Calu3 (cell line): Measurements from ENCODE around the gene FUT6. TPM values are rescaled to one million over a fixed set of nuclear protein-coding genes. Genes with fewer than 3 reads are reported as not detected.
"Not testable (repeated sequence)": the region's sequence is repeated elsewhere in the genome, so short reads cannot be mapped to it uniquely, and the experiment has no call there.

ENCODE experiments used
- Bru-seq: library from RNA; stranded (reverse); fragments of 400-500 nt; gene quantifications from one replicate; lab custom pipeline; 2021; lab: Mats Ljungman, UMichigan
- BruChase-seq, 2 experiments: library from RNA; stranded (reverse); fragments of 400-500 nt; gene quantifications; one replicate each; lab custom pipeline; 2021; lab: Mats Ljungman, UMichigan
- BruUV-seq: library from RNA; stranded (reverse); fragments of 400-500 nt; replicated peaks from 2 replicates; lab custom pipeline; 2021; lab: Mats Ljungman, UMichigan
- CTCF ChIA-PET: fragments of 300-600 bp; sonication (Branson Sonifier 250); formaldehyde crosslinking; loops from one replicate; lab custom pipeline; 2022; ENCODE audit warnings: antibody characterized with exemption; lab: Charles Lee
- DNase-seq: peaks from one replicate; pipeline ENCODE4 v3.0.0; 2022
- H3K27ac Mint-ChIP-seq: one replicate; pipeline ENCODE4 v1.8.0; 2022; ENCODE audit warnings: mixed read lengths; ENCODE audit not compliant: unreplicated experiment
- H3K27me3 Mint-ChIP-seq: one replicate; pipeline ENCODE4 v1.8.0; 2022; ENCODE audit warnings: mixed read lengths; ENCODE audit not compliant: unreplicated experiment
- H3K36me3 Mint-ChIP-seq: one replicate; pipeline ENCODE4 v1.8.0; 2022; ENCODE audit warnings: mild to moderate bottlenecking, moderate library complexity, mixed read lengths; ENCODE audit not compliant: insufficient read depth, unreplicated experiment
- H3K4me1 Mint-ChIP-seq: one replicate; pipeline ENCODE4 v1.8.0; 2022; ENCODE audit warnings: mild to moderate bottlenecking, low read depth, mixed read lengths; ENCODE audit not compliant: unreplicated experiment
- H3K4me3 Mint-ChIP-seq: one replicate; pipeline ENCODE4 v1.8.0; 2022; ENCODE audit warnings: mild to moderate bottlenecking, low read depth, moderate library complexity, mixed read lengths; ENCODE audit not compliant: unreplicated experiment
- H3K9me3 Mint-ChIP-seq: one replicate; pipeline ENCODE4 v1.8.0; 2022; ENCODE audit warnings: low read depth, mixed read lengths; ENCODE audit not compliant: unreplicated experiment
- CTCF ChIP-seq: fragments of 200-600 bp; IDR thresholded peaks from one replicate; pipeline ENCODE4 v1.8.0; 2022; ENCODE audit warnings: antibody characterized with exemption; ENCODE audit not compliant: unreplicated experiment
- intact Hi-C: fragments of 100-400 bp; cut with micrococcal nuclease; formaldehyde crosslinking; loops from one replicate; pipeline ENCODE4 v1.10.0; 2022; ENCODE audit not compliant: unreplicated experiment
- long read RNA-seq: library from polyadenylated mRNA; stranded (forward); transcript quantifications from one replicate; pipeline ENCODE4 v2.0.0, GENCODE V29; 2022
- total RNA-seq: library from RNA; stranded (reverse); gene quantifications from 2 replicates; pipeline ENCODE4 v1.2.3, GENCODE V29; 2022

Gene FUT6
- total RNA-seq (1.8 and 2.8 TPM in 2 replicates), Bru-seq, nascent RNA (percentile 25 among the genes with signal in this experiment), BruChase-seq, experiment 1, labeled RNA remaining after a 6-hour chase (percentile 34 among the genes with signal in this experiment), BruChase-seq, experiment 2, labeled RNA remaining after a 2-hour chase (percentile 25 among the genes with signal in this experiment)
- long read RNA-seq, partial matches to known transcripts, result 0 of 3 reads
- long read RNA-seq, other reads (novel, unspliced or antisense), result 1 of 3 reads

- no peaks in the 10 kb centered on the region for H3K9me3 Mint-ChIP-seq
- H3K27ac Mint-ChIP-seq, result peak within 1 kb of the TSS; percentile 7
- H3K27me3 Mint-ChIP-seq, result no peaks in the 10 kb centered on the region
- H3K4me3 Mint-ChIP-seq, result peak within 1 kb of the TSS; percentile 13
- H3K4me1 Mint-ChIP-seq, result peaks cover 10% of the 10 kb centered on the region
- intact Hi-C loops, result no loop called here
- no TSS peak for BruUV-seq
- no peaks in the 10 kb centered on the region for H3K36me3 Mint-ChIP-seq
- DNase-seq, result no peak
- TF ChIP-seq CTCF, result no peak
- CTCF ChIA-PET, result no interaction called here
These were observed at the start of gene FUT6 for GRCh38 chr19:5839065-5840017. TSS of gene FUT6 (minus strand) at chr19:5839702. CDS start at chr19:5832567, 7,135 bp downstream.

- CTCF ChIA-PET, result interaction anchor here (0.6 kb wide), 1 partner anchor 54 kb away, joined by 3 read pairs; no protein-coding TSS in a partner anchor
- H3K4me1 Mint-ChIP-seq, H3K4me3 Mint-ChIP-seq, intact Hi-C loops, H3K27ac Mint-ChIP-seq, H3K9me3 Mint-ChIP-seq, H3K36me3 Mint-ChIP-seq, BruUV-seq, DNase-seq: not testable (repeated sequence)
- peaks cover 29% of the 10 kb centered on the region for H3K27me3 Mint-ChIP-seq
These were observed 44.7 kb upstream of the FUT6 start for GRCh38 chr19:5884065-5884811.

- CTCF ChIA-PET, BruUV-seq, H3K4me1 Mint-ChIP-seq, H3K4me3 Mint-ChIP-seq, H3K36me3 Mint-ChIP-seq, H3K27ac Mint-ChIP-seq, H3K9me3 Mint-ChIP-seq, DNase-seq, intact Hi-C loops: not testable (repeated sequence)
- H3K27me3 Mint-ChIP-seq, result peaks cover 26% of the 10 kb centered on the region
These were observed 43.8 kb upstream of the FUT6 start for GRCh38 chr19:5883157-5883873.

GRCh38 chr19:5882421-5882968, 43.0 kb upstream of the FUT6 start:
- CTCF ChIA-PET, result no interaction called here

More at GRCh38 chr19:5882421-5882968, 43.0 kb upstream of the FUT6 start:
- H3K36me3 Mint-ChIP-seq, result no peaks in the 10 kb centered on the region
- no peak overlapping the region for H3K27ac Mint-ChIP-seq
- H3K4me3 Mint-ChIP-seq, result no peak overlapping the region
- no peak for TF ChIP-seq CTCF
- no peaks in the 10 kb centered on the region for H3K9me3 Mint-ChIP-seq
- BruUV-seq, result no TSS peak
- H3K27me3 Mint-ChIP-seq, result peaks cover 26% of the 10 kb centered on the region
- H3K4me1 Mint-ChIP-seq, result no peaks in the 10 kb centered on the region
- no peak for DNase-seq
- intact Hi-C loops, result no loop called here
